ENCODE data around the gene CGB8. TPM values are rescaled to one million over a fixed set of nuclear protein-coding genes. Genes with fewer than 3 reads are reported as not detected.
"Not testable (repeated sequence)": the region's sequence is repeated elsewhere in the genome, so short reads cannot be mapped to it uniquely, and the experiment has no call there.

Gene CGB8
- polyA plus RNA-seq, 3 donors = 0.39 TPM; not detected in 2

- no peak for DNase-seq
Observed at GRCh38 chr19:49065905-49066512, 17.1 kb upstream of the CGB8 start.

GRCh38 chr19:49064768-49065611, 16.1 kb upstream of the CGB8 start, which contains the start of gene NTF4:
Gene NTF4, minus strand, starts transcription at chr19:49064818. Its CDS starts 2,821 bp downstream, at chr19:49061997.
- peak; percentile 69 for DNase-seq

DNA sequence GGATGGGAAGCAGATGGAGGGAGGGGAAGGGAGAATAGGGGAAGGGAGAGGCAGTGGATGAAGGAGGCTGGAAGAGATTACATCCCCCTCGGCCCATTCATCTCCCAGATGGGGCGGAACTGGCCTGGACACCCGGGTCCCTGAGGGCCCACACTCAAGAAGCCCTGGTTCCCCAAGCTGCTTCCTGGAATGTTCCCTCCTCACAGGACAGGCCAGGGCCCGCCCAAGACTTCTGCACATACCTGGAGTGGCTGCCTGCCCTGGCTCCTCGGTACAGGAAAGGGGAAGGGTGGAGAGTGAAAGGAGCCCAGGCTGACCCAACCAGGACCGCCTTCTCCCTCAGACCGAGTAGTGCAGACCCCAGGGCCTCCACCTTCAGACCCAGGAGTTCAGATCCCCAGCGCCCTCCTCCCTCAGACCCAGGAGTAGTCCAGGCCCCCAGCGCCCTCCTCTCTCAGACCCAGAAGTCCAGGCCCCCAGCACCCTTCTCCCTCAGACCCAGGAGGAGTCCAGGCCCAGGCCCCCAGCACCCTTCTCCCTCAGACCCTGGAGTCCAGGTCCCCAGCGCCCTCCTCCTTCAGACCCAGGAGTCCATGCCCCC, 15.2 kb upstream of the CGB8 start:
- no peak for DNase-seq

GRCh38 chr19:49061445-49061844, 12.5 kb upstream of the CGB8 start:
- DNase-seq = no peak

DNA sequence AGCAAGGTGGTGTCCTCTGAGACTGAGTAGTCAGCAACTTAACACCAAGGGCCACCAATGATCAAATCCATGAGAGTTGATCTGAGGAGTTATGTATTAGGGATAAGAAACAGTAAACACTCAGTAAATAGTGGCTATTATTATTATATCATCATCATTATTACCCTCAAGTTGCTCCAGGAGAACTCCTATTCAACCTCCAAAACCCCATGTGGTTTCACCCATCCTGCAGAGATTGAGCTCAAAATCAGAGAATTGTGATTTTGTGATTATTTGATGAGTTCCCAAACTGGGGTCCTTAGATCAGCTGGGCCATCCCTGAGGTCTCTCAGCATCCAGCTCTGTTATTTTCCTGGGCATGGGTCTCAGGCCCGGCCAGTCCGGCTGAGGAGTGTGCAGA, 12.1 kb upstream of the CGB8 start:
- DNase-seq = no peak

GRCh38 chr19:49059053-49059452, 10.1 kb upstream of the CGB8 start:
- peak; percentile 19 for DNase-seq

- no peak for DNase-seq
Observed at GRCh38 chr19:49058562-49058961, 9.7 kb upstream of the CGB8 start.

DNA sequence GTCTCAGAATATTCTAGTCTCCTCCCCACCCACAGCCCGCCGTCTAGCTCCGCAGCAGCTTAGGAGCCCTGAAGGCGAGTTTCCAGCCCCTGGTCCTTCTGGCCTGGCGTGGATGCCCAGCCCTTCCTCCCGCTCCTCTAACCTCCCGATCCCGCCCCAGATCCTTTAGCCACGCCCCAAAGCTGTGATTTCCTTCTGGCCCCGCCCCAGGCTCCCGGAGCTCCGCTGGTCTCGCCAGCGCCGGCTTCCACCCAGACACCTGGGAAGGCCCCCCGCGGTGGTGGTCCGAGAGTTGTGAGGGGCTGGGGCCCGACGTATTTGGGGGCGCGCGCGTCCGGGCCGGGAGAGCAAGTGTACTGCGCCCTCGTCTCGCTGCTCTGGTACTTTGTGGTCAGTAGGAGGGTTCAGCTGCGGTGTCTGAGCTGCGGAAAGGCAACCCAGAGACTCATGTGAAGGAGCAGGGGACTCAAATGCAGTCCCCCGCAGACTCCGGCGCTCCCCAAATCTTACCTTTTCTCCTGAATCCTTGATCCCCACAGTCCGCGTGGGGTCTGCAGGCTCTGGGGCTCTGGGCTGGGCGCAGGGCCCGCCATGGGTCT, 8.8 kb upstream of the CGB8 start, which contains the start of gene CGB7:
CGB7 (minus strand) TSS at position 114 of the 599 bp plus-strand sequence. CDS start 2,374 bp downstream, outside the sequence.
- peak; percentile 65 for DNase-seq

- not testable (repeated sequence) for DNase-seq
Observed at GRCh38 chr19:49056902-49057596, 8.1 kb upstream of the CGB8 start.

DNA sequence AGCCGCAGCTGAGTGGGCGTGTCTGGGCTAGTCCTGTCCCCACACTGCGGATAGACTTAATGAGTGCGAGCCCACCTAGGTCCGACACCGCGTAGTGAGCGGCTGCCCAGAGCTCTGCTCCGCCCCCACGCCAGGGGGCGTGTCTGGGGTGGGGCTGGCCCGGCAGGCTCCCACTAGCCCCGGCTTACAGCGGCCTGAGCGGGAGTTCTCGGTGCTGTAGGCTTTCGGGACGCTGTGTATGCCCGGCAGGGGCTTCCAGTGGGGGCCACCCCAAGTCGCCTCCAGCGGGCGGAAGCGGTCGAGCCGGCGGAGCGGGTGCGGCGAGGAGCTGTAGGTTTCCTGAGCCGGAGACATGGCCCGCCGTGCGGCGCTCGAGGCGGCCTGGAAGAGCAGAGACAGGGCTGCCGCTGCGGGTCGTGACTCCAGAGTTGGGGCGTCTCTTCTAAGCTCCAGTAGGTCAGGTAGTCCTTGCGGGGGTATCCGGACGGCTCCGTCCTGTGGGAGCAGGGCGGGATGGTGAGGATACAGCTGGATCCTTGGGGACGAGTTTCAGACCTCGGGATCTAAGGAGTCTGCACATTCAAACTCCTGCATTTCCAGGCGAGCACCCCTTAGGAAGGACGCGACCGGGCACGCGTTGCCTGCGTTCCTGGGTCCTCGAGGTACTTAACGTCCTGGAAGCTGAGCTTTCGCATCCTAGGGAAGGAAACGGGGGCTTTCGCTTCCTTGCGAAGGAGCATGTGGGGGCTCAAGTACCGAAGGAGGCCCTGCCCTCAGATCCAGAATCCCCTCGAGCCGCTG, 7.4 kb upstream of the CGB8 start:
- DNase-seq = peak; percentile 28

GRCh38 chr19:49050376-49051033, 1.6 kb upstream of the CGB8 start:
- DNase-seq = not testable (repeated sequence)

- DNase-seq = not testable (repeated sequence)
Observed at GRCh38 chr19:49049834-49050233, 923 bp upstream of the CGB8 start.

DNA sequence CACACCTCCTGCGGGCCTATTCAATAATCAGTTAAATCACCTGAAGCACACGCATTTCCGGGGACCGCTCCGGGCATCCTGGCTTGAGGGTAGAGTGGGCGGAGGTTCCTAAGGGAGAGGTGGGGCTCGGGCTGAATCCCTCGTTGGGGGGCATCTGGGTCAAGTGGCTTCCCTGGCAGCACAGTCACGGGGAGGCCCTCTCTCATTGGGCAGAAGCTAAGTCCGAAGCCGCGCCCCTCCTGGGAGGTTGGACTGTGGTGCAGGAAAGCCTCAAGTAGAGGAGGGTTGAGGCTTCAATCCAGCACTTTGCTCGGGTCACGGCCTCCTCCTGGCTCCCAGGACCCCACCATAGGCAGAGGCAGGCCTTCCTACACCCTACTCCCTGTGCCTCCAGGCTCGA, 5.4 kb downstream of the CGB8 start, which contains the start of gene CGB5:
CGB5 (plus strand) TSS at position 301 of the 400 bp plus-strand sequence. CDS start 362 bp downstream, outside the sequence.
- DNase-seq = not testable (repeated sequence)

- DNase-seq = not testable (repeated sequence)
Observed at GRCh38 chr19:49042666-49043065, 6.2 kb downstream of the CGB8 start.

DNA sequence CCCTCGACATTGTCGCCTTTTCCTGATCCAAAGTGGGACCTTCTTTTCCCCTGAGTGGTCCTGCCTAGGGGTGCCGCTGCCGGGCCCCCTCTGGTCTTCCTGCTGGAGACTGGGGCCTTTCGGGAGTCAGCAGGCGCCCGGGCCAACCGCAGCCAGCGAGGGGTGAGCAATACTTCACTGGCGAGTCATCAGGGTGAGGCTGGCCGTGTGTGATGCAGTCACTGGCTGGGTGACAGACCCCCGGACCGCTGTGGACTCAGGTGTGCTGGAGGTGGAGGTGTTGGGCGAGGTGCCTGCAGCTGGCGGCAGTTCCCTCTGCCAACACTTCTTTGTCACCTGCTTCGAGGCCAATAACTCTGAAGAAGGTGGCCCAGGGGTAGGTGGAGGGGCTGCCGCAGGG, 6.7 kb downstream of the CGB8 start:
- DNase-seq = no peak

DNA sequence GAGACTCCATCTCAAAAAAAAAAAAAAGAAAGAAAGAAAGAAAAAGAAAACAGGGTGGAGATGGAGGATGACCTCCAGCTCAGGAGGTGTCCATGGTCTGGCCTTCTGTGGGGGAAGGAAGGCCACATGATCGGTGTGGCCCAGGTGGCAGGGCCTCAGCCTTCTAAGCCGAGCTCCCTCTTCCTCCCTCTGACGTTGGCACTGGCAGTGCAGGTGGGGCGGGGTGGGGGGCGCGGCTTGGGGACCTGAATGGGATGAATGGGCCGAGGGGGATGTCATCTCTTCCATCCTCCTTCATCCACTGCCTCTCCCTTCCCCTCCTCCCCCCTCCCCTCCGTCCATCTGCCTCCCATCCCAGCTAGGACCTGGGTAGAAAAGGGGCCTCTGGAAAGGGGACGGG, 9.2 kb downstream of the CGB8 start:
- not testable (repeated sequence) for DNase-seq

GRCh38 chr19:49038557-49039276, 10.2 kb downstream of the CGB8 start:
- not testable (repeated sequence) for DNase-seq

GRCh38 chr19:49038111-49038510, 10.8 kb downstream of the CGB8 start:
- not testable (repeated sequence) for DNase-seq

DNA sequence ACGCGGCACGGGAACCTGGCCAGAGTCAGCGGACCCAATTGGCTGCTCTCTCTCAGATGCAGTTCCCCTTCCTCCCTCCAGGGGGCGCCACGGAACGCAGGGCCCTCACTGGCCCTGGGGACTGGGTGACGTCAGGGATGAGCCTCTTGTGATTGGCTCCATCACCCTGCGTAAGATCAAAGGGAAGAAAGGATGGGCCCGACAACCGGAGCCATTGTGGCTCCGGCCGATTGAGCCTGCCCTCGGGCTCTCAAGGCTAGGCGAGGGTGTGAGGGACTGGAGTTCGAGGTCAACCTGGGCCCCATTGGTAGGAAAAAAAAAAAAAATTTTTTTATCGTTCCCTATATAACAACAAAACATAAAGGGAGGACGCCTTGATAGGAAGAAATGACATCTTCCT, 12.1 kb downstream of the CGB8 start, which contains the start of gene CGB1:
CGB1 (minus strand) TSS at position 81 of the 400 bp plus-strand sequence. CDS start 184 bp downstream, outside the sequence.
- not testable (repeated sequence) for DNase-seq
